Left kidney (tissue), 2 donors: Measurements from ENCODE around the gene CPLANE2. TPM values are rescaled to one million over a fixed set of nuclear protein-coding genes. Genes with fewer than 3 reads are reported as not detected.
A peak's percentile ranks its signal among the peaks of the same experiment; 100 is the strongest.
"Not testable (repeated sequence)": the region's sequence is repeated elsewhere in the genome, so short reads cannot be mapped to it uniquely, and the experiment has no call there.

Experiments
- DNase-seq: peaks from one replicate; pipeline ENCODE4 v3.0.0-alpha.2; 2013
- polyA plus RNA-seq: library from polyadenylated mRNA; unstranded; fragments of 120-200 nt; gene quantifications from one replicate; pipeline ENCODE4 v1.2.1, GENCODE V29; 2013; ENCODE audit not compliant: insufficient read length

The CPLANE2 gene
- polyA plus RNA-seq, 1 donor = 4.8 TPM

- no peak for DNase-seq
Observed at GRCh38 chr1:16230744-16231143, 6.2 kb downstream of the CPLANE2 start.

- no peak for DNase-seq
Observed at GRCh38 chr1:16229976-16230740, 6.8 kb downstream of the CPLANE2 start.

- no peak for DNase-seq
Observed at GRCh38 chr1:16226490-16227179, 10.3 kb downstream of the CPLANE2 start.

- DNase-seq = no peak
Observed at GRCh38 chr1:16226129-16226489, 10.9 kb downstream of the CPLANE2 start.

GRCh38 chr1:16224472-16224871 lies 12.5 kb downstream of the CPLANE2 start:
- DNase-seq = no peak

- not testable (repeated sequence) for DNase-seq
Observed at GRCh38 chr1:16222716-16223115, 14.3 kb downstream of the CPLANE2 start.

GRCh38 chr1:16221499-16221898 lies 15.5 kb downstream of the CPLANE2 start:
- DNase-seq = no peak

GRCh38 chr1:16219968-16220500 lies 16.9 kb downstream of the CPLANE2 start:
- DNase-seq = no peak

- no peak for DNase-seq
Observed at GRCh38 chr1:16218674-16219071, 18.3 kb downstream of the CPLANE2 start.

GRCh38 chr1:16218014-16218673 lies 18.8 kb downstream of the CPLANE2 start:
- DNase-seq = no peak

GRCh38 chr1:16217061-16217785 lies 19.8 kb downstream of the CPLANE2 start:
- peak; percentile 94 for DNase-seq

GRCh38 chr1:16215882-16216753 lies 20.9 kb downstream of the CPLANE2 start:
- peak; percentile 90 for DNase-seq

- not testable (repeated sequence) for DNase-seq
Observed at GRCh38 chr1:16215240-16215639, 21.7 kb downstream of the CPLANE2 start.

- DNase-seq = not testable (repeated sequence)
Observed at GRCh38 chr1:16213544-16213943, 23.4 kb downstream of the CPLANE2 start.

- no peak for DNase-seq
Observed at GRCh38 chr1:16213013-16213412, 24.0 kb downstream of the CPLANE2 start.

- peak; percentile 64 for DNase-seq
Observed at GRCh38 chr1:16212251-16212961, 24.6 kb downstream of the CPLANE2 start, which contains the start of gene ARHGEF19. ARHGEF19 (minus strand) TSS chr1:16212652; CDS start chr1:16209054, 3,598 bp downstream.

GRCh38 chr1:16211824-16212223 lies 25.2 kb downstream of the CPLANE2 start:
- no peak for DNase-seq

- no peak for DNase-seq
Observed at GRCh38 chr1:16210581-16210980, 26.4 kb downstream of the CPLANE2 start.

GRCh38 chr1:16209847-16210407 lies 27.1 kb downstream of the CPLANE2 start:
- DNase-seq = no peak
